HepG2 (cell line): Measurements from ENCODE around the gene CACNA1G. TPM values are rescaled to one million over a fixed set of nuclear protein-coding genes. Genes with fewer than 3 reads are reported as not detected.

Experiments
- AGO2 ChIP-seq: fragments of 200-400 bp; formaldehyde crosslinking; optimal IDR thresholded peaks from 2 replicates; pipeline ENCODE3; 2017; ENCODE audit warnings: mild to moderate bottlenecking, low read depth, low read length, moderate library complexity
- CAMTA2 ChIP-seq: sonication (generic); formaldehyde crosslinking; IDR thresholded peaks from 2 replicates; pipeline ENCODE4 v1.4.0; 2020; ENCODE audit warnings: mild to moderate bottlenecking, missing genetic modification reagents, borderline replicate concordance
- HMG20B ChIP-seq: conservative IDR thresholded peaks from 2 replicates; pipeline ENCODE4 v1.6.1; 2016; ENCODE audit warnings: missing genetic modification reagents, missing compliant biosample characterization
- IKZF4 ChIP-seq: sonication (generic); formaldehyde crosslinking; IDR thresholded peaks from 2 replicates; pipeline ENCODE4 v1.5.1; 2020; ENCODE audit warnings: borderline replicate concordance, mild to moderate bottlenecking, low read depth, missing genetic modification reagents; ENCODE audit errors: not compliant biosample characterization
- KAT7 ChIP-seq: IDR thresholded peaks from 2 replicates; pipeline ENCODE4 v1.6.1; 2018; ENCODE audit warnings: borderline replicate concordance, missing compliant biosample characterization
- LCORL ChIP-seq, 2 experiments: fragments of 450-650 bp in 1 of 2; sonication (generic) in 1 of 2; formaldehyde crosslinking in 1 of 2; IDR thresholded peaks; 2 replicates each; pipeline versions ENCODE4 v1.5.0 to v1.6.1; 2017 to 2020; ENCODE audit warnings: antibody characterized with exemption in 1 of 2, missing genetic modification reagents in 1 of 2
- MEIS2 ChIP-seq: sonication (generic); formaldehyde crosslinking; IDR thresholded peaks from 2 replicates; pipeline ENCODE4 v1.9.0; 2021; ENCODE audit warnings: mild to moderate bottlenecking, missing genetic modification reagents
- MTA3 ChIP-seq: sonication (generic); formaldehyde crosslinking; IDR thresholded peaks from 2 replicates; pipeline ENCODE4 v1.4.0; 2020; ENCODE audit warnings: missing genetic modification reagents
- NFE2L1 ChIP-seq: sonication (generic); formaldehyde crosslinking; IDR thresholded peaks from 2 replicates; pipeline ENCODE4 v1.4.0; 2020; ENCODE audit warnings: missing genetic modification reagents, mild to moderate bottlenecking, borderline replicate concordance
- NONO ChIP-seq, 2 experiments: fragments of 450-650 bp in 1 of 2; sonication (generic) in 1 of 2; formaldehyde crosslinking in 1 of 2; IDR thresholded peaks in 1 of 2; conservative IDR thresholded peaks in 1 of 2; 2 replicates each; pipeline versions ENCODE4 v1.6.1 to v1.8.0; 2017 to 2022; ENCODE audit warnings: mild to moderate bottlenecking in 1 of 2, missing genetic modification reagents in 1 of 2, moderate library complexity in 1 of 2
- SIN3A ChIP-seq: IDR thresholded peaks from 2 replicates; pipeline ENCODE4 v1.6.1; 2011; ENCODE audit warnings: low read depth, mild to moderate bottlenecking, control low read depth, low read length, borderline replicate concordance
- SP1 ChIP-seq, 2 experiments: fragments of 450-650 bp in 1 of 2; sonication (generic) in 1 of 2; formaldehyde crosslinking in 1 of 2; IDR thresholded peaks; 2 replicates each; pipeline versions ENCODE4 v1.4.0 to v1.6.1; 2016 to 2020; ENCODE audit warnings: missing genetic modification reagents in 1 of 2
- ZBED4 ChIP-seq: sonication (generic); formaldehyde crosslinking; IDR thresholded peaks from 2 replicates; pipeline ENCODE4 v1.4.0; 2020; ENCODE audit warnings: missing genetic modification reagents, borderline replicate concordance
- ZBTB21 ChIP-seq: sonication (generic); formaldehyde crosslinking; IDR thresholded peaks from 2 replicates; pipeline ENCODE4 v1.4.0; 2020; ENCODE audit warnings: missing genetic modification reagents
- ZFYVE20 ChIP-seq: sonication (generic); formaldehyde crosslinking; IDR thresholded peaks from 2 replicates; pipeline ENCODE4 v1.8.0; 2023; ENCODE audit warnings: low read depth, mild to moderate bottlenecking, moderate library complexity, missing genetic modification reagents, borderline replicate concordance
- ZNF20 ChIP-seq: sonication (generic); formaldehyde crosslinking; IDR thresholded peaks from 2 replicates; pipeline ENCODE4 v1.4.0; 2020; ENCODE audit warnings: mild to moderate bottlenecking, moderate library complexity, missing genetic modification reagents
- ZNF446 ChIP-seq: sonication (generic); formaldehyde crosslinking; IDR thresholded peaks from 2 replicates; pipeline ENCODE4 v1.5.0; 2020; ENCODE audit warnings: mild to moderate bottlenecking, missing genetic modification reagents
- ZNF563 ChIP-seq: sonication (generic); formaldehyde crosslinking; IDR thresholded peaks from 2 replicates; pipeline ENCODE4 v1.8.0; 2022; ENCODE audit warnings: mild to moderate bottlenecking, moderate library complexity, missing genetic modification reagents
- ZNF776 ChIP-seq: sonication (generic); formaldehyde crosslinking; IDR thresholded peaks from 2 replicates; pipeline ENCODE4 v1.4.0; 2020; ENCODE audit warnings: mild to moderate bottlenecking, missing genetic modification reagents
- ZSCAN22 ChIP-seq: sonication (generic); formaldehyde crosslinking; IDR thresholded peaks from 2 replicates; pipeline ENCODE4 v1.4.0; 2020; ENCODE audit warnings: mild to moderate bottlenecking, missing genetic modification reagents
- polyA plus RNA-seq, 8 experiments: library from polyadenylated mRNA; depleted of rRNA in 3 of 8; stranded (reverse) in 7 of 8; unstranded in 1 of 8; fragments of >200 nt; fragmentation: Illumina TruSeq in 4 of 8; extraction: Trizol in 4 of 8; gene quantifications; 2 replicates each; pipeline versions ENCODE4 v1.2.1 to v1.2.3, GENCODE V29; 2011 to 2016; ENCODE audit warnings: low read depth in 4 of 8, missing spikeins in 1 of 8, mixed read lengths in 1 of 8; ENCODE audit not compliant: insufficient read depth in 1 of 8
- total RNA-seq, 5 experiments: library from RNA; depleted of rRNA; stranded (reverse); fragments of >200 nt; fragmentation: Illumina TruSeq; extraction: Trizol; gene quantifications; 2 replicates each; pipeline ENCODE4 v1.2.3, GENCODE V29; 2016; ENCODE audit warnings: low read depth in 1 of 5
- TF ChIP-seq, protein P1 (sequence below): sonication (generic); formaldehyde crosslinking; IDR thresholded peaks from 2 replicates; pipeline ENCODE4 v1.4.0; 2020; ENCODE audit warnings: missing genetic modification reagents, borderline replicate concordance

Gene CACNA1G
- total and polyA plus RNA-seq, 2 of the 13 experiments (the other 11 are each of a cell fraction or from before 2014, with no cell fraction given), result 0.02 TPM; not detected in 1

DNA sequence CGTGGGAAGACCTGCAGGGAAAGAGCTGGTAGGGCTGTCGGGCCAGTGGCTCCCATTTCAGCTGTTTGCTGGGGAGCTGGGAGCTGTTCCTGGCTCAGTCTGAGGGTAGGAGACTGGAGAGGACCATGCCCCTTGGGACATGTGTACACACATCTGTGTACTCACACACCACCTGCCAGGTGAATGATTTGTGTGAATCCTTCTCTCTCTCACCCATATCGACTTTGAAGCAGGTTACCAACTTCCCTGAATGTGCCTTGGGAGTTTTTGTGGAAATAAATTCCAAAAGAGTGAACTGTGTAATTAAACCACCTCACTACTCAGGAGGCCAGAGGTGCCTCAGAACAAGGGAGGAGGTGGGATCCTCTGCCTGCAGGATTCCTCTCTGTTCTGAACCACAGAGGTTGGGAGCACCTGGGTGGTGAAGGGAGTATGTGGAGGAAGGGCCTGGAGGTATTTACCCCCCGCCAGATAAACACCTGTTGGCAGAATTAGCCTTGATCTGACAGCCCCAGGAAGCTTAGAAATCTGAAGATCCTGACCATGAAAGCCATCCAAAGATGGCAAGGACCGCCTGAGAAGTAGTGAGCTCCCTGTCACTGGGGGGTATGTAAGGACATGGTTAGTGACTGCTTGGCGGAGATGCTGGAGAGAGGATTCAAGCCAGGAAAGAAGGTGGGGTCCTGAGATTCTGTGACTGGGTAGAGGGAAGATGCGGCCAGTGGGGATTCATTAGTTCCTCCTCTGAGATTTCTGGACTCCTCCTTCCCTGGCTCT lies 77.5 kb downstream of the CACNA1G start (continued):
- no peak for TF ChIP-seq ZBED4 (CRISPR knock-in tag)
- TF ChIP-seq LCORL (IDR thresholded peaks at IDR 0.05), result no peak
- TF ChIP-seq LCORL (CRISPR knock-in tag; IDR thresholded peaks at IDR 0.05), result peak; percentile 68; the same call in 1 of the 2 replicates
- no peak for TF ChIP-seq ZSCAN22 (CRISPR knock-in tag)
- no peak for TF ChIP-seq KAT7 (CRISPR knock-in tag)
- no peak for TF ChIP-seq AGO2
- TF ChIP-seq ZNF776 (CRISPR knock-in tag), result no peak
- no peak for TF ChIP-seq ZNF20
- no peak for TF ChIP-seq ZBTB21
- TF ChIP-seq NONO (IDR thresholded peaks at IDR 0.05), result no peak
- TF ChIP-seq NONO (CRISPR knock-in tag; conservative IDR thresholded peaks at IDR 0.05), result 0 out of 2 replicates have a peak, but pooled peaks have one; percentile 28
- TF ChIP-seq ZNF563, result no peak
- no peak for TF ChIP-seq HMG20B (CRISPR knock-in tag)
- no peak for TF ChIP-seq ZNF446
- no peak for TF ChIP-seq ZFYVE20
- TF ChIP-seq IKZF4 (CRISPR knock-in tag), result no peak
- no peak for TF ChIP-seq MTA3 (CRISPR knock-in tag)
- TF ChIP-seq CAMTA2 (CRISPR knock-in tag), result no peak
- TF ChIP-seq, protein P1, sequence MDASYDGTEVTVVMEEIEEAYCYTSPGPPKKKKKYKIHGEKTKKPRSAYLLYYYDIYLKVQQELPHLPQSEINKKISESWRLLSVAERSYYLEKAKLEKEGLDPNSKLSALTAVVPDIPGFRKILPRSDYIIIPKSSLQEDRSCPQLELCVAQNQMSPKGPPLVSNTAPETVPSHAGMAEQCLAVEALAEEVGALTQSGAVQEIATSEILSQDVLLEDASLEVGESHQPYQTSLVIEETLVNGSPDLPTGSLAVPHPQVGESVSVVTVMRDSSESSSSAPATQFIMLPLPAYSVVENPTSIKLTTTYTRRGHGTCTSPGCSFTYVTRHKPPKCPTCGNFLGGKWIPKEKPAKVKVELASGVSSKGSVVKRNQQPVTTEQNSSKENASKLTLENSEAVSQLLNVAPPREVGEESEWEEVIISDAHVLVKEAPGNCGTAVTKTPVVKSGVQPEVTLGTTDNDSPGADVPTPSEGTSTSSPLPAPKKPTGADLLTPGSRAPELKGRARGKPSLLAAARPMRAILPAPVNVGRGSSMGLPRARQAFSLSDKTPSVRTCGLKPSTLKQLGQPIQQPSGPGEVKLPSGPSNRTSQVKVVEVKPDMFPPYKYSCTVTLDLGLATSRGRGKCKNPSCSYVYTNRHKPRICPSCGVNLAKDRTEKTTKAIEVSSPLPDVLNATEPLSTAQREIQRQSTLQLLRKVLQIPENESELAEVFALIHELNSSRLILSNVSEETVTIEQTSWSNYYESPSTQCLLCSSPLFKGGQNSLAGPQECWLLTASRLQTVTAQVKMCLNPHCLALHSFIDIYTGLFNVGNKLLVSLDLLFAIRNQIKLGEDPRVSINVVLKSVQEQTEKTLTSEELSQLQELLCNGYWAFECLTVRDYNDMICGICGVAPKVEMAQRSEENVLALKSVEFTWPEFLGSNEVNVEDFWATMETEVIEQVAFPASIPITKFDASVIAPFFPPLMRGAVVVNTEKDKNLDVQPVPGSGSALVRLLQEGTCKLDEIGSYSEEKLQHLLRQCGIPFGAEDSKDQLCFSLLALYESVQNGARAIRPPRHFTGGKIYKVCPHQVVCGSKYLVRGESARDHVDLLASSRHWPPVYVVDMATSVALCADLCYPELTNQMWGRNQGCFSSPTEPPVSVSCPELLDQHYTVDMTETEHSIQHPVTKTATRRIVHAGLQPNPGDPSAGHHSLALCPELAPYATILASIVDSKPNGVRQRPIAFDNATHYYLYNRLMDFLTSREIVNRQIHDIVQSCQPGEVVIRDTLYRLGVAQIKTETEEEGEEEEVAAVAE (CRISPR knock-in tag), result 0 out of 2 replicates have a peak, but pooled peaks have one; percentile 17
- no peak for TF ChIP-seq SIN3A
- TF ChIP-seq SP1 (IDR thresholded peaks at IDR 0.05), result no peak
- TF ChIP-seq SP1 (CRISPR knock-in tag; IDR thresholded peaks at IDR 0.05), result no peak
- no peak for TF ChIP-seq NFE2L1 (CRISPR knock-in tag)
- TF ChIP-seq MEIS2, result 0 out of 2 replicates have a peak, but pooled peaks have one; percentile 46
